ENCODE measurements around the gene SCAANT1.

Gene SCAANT1

GRCh38 chr3:63936925-63937324 lies 24.7 kb upstream of the SCAANT1 start:
- in situ Hi-C loops (cut with HindIII; ENCODE audit: low sequenced_read_pairs) = no loop called here

GRCh38 chr3:63934041-63934866 lies 22.1 kb upstream of the SCAANT1 start:
- in situ Hi-C loops (cut with HindIII; ENCODE audit: low sequenced_read_pairs) = no loop called here

DNA sequence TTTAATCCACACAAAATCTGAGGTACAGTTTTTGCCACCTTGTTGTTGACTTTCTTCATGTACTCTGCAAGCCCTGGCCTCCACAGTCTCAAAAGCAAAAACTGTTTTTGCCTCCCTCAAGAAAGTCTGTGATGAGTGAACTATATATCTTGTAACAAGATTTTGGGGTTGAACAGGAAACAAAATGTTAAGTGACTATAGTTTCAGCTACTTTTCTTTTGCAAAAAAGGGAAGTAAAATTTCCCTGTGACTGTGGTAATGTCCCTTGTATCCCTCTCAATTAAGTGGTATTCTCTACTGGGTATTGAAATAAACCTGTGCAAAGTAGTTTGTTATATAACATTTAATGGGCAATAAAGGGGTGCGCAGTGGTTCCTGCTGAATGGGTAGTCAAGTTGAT lies 21.3 kb upstream of the SCAANT1 start:
- in situ Hi-C loops (cut with HindIII; ENCODE audit: low sequenced_read_pairs) = no loop called here

- in situ Hi-C loops (cut with HindIII; ENCODE audit: low sequenced_read_pairs) = no loop called here
These were observed 20.5 kb upstream of the SCAANT1 start for GRCh38 chr3:63932509-63933212.

GRCh38 chr3:63931290-63931689 lies 19.1 kb upstream of the SCAANT1 start:
- in situ Hi-C loops (cut with HindIII; ENCODE audit: low sequenced_read_pairs) = no loop called here

DNA sequence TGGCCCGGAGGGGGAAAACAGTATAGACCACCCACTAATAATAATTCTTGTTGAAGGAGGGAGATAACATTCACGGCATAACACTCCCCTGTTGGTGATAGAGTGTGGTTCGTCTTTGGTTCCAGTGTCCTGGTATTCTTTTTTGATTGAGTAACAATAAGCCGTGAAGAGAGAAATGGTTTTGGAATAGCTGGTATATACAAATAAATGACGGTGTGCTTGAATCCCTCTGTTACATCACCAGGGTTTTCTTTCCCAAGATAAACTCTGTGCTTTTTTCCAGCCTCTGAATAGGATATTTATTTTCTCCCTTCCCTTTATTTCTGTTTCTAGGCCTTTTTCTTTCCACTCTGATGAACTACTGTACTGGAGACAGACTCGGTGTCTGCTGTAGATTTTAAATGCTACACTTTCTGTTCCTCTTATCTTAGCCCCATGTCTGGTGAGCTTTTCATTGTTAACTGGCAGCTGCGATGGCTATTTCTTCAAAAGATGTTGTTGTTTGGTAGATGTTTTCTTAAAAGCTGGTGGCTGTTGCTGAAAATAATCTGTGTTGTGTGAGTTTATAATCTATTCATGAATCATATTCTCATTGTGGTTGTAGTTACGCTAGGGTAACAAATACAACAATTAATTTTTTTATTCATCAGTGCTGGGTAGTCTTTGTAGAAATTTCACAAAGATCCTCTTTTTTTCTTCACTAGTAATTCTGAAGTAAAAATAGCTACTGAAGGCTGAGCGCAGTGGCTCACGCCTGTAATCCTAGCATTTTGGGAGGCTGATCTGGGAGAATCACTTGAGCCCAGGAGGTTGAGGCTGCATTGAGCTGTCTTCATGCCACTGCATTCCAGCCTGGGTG lies 15.5 kb upstream of the SCAANT1 start:
- in situ Hi-C loops (cut with HindIII; ENCODE audit: low sequenced_read_pairs) = no loop called here

GRCh38 chr3:63926309-63926708 lies 14.1 kb upstream of the SCAANT1 start:
- in situ Hi-C loops (cut with HindIII; ENCODE audit: low sequenced_read_pairs) = no loop called here

- in situ Hi-C loops (cut with HindIII; ENCODE audit: low sequenced_read_pairs) = no loop called here
These were observed 10.5 kb upstream of the SCAANT1 start for GRCh38 chr3:63922491-63923199.

DNA sequence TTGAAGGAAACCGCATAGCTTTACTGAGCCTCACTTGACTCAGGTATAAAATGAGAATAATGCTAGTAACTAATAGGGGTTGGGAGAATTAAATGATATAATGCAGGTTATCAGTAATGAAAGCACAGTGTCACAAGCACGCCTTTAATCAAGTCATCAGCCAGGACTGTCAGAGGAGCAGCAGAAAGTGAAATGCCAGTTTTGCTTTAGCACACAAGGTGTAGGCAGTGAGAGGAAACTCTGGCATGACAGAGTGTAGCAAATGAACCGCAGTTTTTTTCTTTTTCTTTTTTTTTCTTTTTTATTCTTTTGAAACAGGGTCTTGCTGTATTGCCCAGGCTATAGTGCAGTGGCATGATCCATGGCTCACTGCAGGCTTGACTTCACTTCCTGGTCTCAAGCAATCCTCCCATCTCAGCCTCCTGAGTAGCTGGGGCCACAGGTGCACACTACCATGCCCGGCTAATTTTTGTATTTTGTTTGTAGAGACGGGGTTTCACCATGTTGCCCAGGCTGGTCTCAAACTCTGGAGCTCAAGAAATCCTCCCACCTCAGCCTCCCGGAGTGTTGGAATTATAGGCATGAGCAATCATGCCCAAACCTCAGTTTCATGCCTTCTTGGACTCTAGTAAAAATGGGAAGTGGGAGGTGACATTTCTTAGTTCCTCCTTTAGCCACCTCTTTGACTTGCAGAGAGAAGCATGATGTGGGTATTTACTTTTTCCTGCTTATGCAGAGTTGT lies 9.7 kb upstream of the SCAANT1 start:
- in situ Hi-C loops (cut with HindIII; ENCODE audit: low sequenced_read_pairs) = no loop called here

- in situ Hi-C loops (cut with HindIII; ENCODE audit: low sequenced_read_pairs) = no loop called here
These were observed 7.8 kb upstream of the SCAANT1 start for GRCh38 chr3:63920001-63920400.

DNA sequence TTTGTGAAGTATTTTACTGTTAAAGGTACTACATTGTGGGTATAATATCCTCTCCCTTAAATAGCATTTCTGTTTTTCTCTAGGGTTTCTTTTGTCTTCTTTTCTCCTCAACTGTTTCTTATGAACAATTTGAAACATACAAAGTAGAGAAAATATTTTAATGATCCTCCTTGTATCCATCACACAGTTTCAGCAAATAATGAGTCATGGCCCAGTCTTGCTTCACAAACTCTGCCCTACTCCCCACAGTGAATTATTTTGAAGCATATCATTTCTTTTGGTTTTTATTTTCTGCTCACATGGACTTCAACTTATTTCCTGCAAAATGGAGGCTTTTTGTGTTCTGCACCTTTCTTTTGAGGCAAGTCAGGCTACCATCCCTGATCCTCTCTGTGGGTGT lies 6.1 kb upstream of the SCAANT1 start:
- in situ Hi-C loops (cut with HindIII; ENCODE audit: low sequenced_read_pairs) = no loop called here

GRCh38 chr3:63914312-63914711 lies 2.1 kb upstream of the SCAANT1 start:
- in situ Hi-C loops (cut with HindIII; ENCODE audit: low sequenced_read_pairs) = loop anchor here (5.0 kb wide), 1 partner anchor 38 kb away; no protein-coding TSS in a partner anchor

DNA sequence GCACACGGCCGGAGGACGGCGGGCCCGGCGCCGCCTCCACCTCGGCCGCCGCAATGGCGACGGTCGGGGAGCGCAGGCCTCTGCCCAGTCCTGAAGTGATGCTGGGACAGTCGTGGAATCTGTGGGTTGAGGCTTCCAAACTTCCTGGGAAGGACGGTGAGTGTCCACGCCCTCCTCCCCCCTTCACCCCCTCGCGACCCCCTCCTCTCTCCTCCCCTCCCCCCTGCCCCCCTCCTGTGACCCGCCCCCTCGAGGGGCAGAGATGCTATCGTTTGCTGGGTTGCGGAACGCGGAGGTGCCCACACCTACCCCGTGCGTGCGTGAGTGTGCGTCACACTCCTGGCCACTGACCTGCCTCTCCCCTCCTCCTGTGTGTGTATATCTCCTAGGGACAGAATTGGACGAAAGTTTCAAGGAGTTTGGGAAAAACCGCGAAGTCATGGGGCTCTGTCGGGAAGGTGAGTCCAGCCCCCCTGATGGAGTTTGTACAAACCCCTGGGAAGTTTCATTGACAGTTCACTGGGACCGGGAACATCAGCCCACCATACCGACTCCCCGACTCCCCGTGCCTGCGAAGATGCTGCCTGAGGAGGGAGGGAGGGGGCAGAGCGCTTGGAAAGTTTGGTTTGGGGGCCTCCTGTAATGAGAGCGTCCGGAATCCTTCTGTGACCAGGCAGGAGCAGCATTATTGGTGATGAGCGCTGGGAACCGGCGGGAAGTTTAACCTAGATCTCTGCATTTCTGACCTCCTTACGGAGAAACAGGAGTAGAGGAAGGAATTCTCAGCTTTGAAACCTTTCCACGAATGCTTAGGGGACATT lies 795 bp upstream of the SCAANT1 start:
- in situ Hi-C loops (cut with HindIII; ENCODE audit: low sequenced_read_pairs) = loop anchor here (5.0 kb wide), 1 partner anchor 39 kb away; no protein-coding TSS in a partner anchor

- in situ Hi-C loops (cut with HindIII; ENCODE audit: low sequenced_read_pairs) = loop anchor here (5.0 kb wide), 1 partner anchor 41 kb away; no protein-coding TSS in a partner anchor
These were observed 692 bp downstream of the SCAANT1 start for GRCh38 chr3:63911509-63911872.

DNA sequence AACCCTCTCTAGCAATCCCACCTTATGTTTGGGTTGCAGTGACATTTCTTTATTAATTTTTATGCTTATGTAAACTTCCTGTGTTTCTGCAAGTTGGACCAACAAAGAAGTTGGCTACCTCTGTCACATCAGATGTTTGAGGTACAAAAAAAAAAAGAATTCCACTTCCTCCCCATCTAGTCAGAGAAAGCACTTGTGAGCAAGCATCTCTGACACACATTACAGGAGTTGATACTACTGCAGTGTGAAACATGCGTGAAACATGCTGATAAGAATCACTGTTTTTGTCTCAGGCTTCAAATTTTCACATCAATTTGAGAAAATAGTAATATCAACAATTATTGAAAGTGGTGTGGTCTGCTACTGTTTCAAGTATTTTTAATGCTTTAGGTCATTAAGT lies 1.3 kb downstream of the SCAANT1 start:
- in situ Hi-C loops (cut with HindIII; ENCODE audit: low sequenced_read_pairs) = loop anchor here (5.0 kb wide), 1 partner anchor 41 kb away; no protein-coding TSS in a partner anchor

GRCh38 chr3:63910001-63910400 lies 2.2 kb downstream of the SCAANT1 start:
- in situ Hi-C loops (cut with HindIII; ENCODE audit: low sequenced_read_pairs) = loop anchor here (5.0 kb wide), 1 partner anchor 42 kb away; no protein-coding TSS in a partner anchor

DNA sequence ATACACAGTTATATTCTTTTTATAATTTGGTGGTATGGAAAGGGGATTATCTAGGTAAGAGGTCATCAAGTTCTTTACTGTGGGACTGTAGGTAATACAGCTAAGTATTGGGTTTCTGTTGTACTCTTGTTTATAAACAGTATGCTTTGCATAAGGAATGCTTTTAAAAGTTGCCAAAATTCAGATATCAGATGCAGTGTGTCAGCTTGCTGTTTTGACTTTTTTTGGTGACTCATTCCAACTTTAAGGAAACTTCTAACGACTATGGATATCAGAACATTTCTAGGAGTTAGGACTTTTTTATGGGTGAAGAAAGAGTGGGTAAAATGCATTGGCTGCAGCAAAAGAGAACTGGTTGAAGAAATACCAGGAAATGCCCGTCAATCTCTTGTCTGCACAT lies 2.8 kb downstream of the SCAANT1 start:
- in situ Hi-C loops (cut with HindIII; ENCODE audit: low sequenced_read_pairs) = no loop called here

- in situ Hi-C loops (cut with HindIII; ENCODE audit: low sequenced_read_pairs) = no loop called here
These were observed 3.4 kb downstream of the SCAANT1 start for GRCh38 chr3:63908776-63909175.

Measured in endothelial cell of hepatic sinusoid (primary cell).